Peyer's patch (tissue), 4 donors: ENCODE results near the gene MINAR2. TPM values are rescaled to one million over a fixed set of nuclear protein-coding genes. Genes with fewer than 3 reads are reported as not detected.

Experiments used
- DNase-seq, 3 donors: peaks; one replicate each; pipeline ENCODE4 v3.0.0-alpha.2; 2017 to 2019
- H3K27ac ChIP-seq, 4 donors: fragments of 200-600 bp; sonication (generic); one replicate each; pipeline ENCODE4 v1.5.1; 2016 to 2019
- H3K27me3 ChIP-seq, 2 donors: fragments of 200-600 bp; sonication (generic); one replicate each; pipeline ENCODE4 v1.5.1; 2019
- H3K36me3 ChIP-seq, 3 donors: fragments of 200-600 bp; sonication (generic); one replicate each; pipeline ENCODE4 v1.5.1; 2016 to 2019
- H3K4me1 ChIP-seq, 4 donors: fragments of 200-600 bp; sonication (generic); one replicate each; pipeline ENCODE4 v1.5.1; 2016 to 2019
- H3K4me3 ChIP-seq, 4 donors: fragments of 200-600 bp; sonication (generic); 1 replicate in 3 of 4; 2 replicates in 1 of 4; pipeline ENCODE4 v1.5.1; 2016 to 2019; ENCODE audit warnings: mild to moderate bottlenecking in 1 of 4
- H3K9me3 ChIP-seq, 4 donors: fragments of 200-600 bp; sonication (generic); one replicate each; pipeline ENCODE4 v1.5.1; 2016 to 2019; ENCODE audit warnings: mild to moderate bottlenecking in 1 of 4
- CTCF ChIP-seq, 6 experiments: fragments of 450-650 bp in 4 of 6; fragments of 200-600 bp in 2 of 6; sonication (generic) in 1 of 6; IDR thresholded peaks; one replicate each; pipeline ENCODE4 v1.5.1; 2017 to 2019; ENCODE audit warnings: antibody characterized with exemption in 6 of 6, mild to moderate bottlenecking in 3 of 6, moderate library complexity in 1 of 6
- POLR2A ChIP-seq, 2 donors: fragments of 450-650 bp; IDR thresholded peaks; one replicate each; pipeline ENCODE4 v1.5.1; 2017; ENCODE audit warnings: antibody characterized with exemption in 2 of 2, mild to moderate bottlenecking in 2 of 2, moderate library complexity in 2 of 2
- total RNA-seq, 4 donors: library from RNA; depleted of rRNA; stranded (reverse); fragments of >200 nt; gene quantifications; one replicate each; pipeline ENCODE4 v1.1.0, GENCODE V29; 2016

MINAR2 gene
- total RNA-seq, 4 donors from 2014 or later, result not detected

GRCh38 chr5:129718471-129719090 lies 29.3 kb upstream of the MINAR2 start:
- DNase-seq, result no peak

GRCh38 chr5:129724222-129724621 lies 23.7 kb upstream of the MINAR2 start:
- Histone ChIP-seq H3K4me3 (no peak overlapping the region), H3K36me3 (no peaks in the 10 kb centered on the region), H3K27me3 (no peaks in the 10 kb centered on the region), H3K27ac (no peak overlapping the region), H3K9me3 (no peaks in the 10 kb centered on the region), H3K4me1 (no peaks in the 10 kb centered on the region)
- no peak for TF ChIP-seq POLR2A (IDR thresholded peaks at IDR 0.05)
- TF ChIP-seq CTCF (IDR thresholded peaks at IDR 0.05), result no peak
- no peak for DNase-seq

More at GRCh38 chr5:129718471-129719090, 29.3 kb upstream of the MINAR2 start:
- no peaks in the 10 kb centered on the region for H3K36me3 ChIP-seq
- no peak overlapping the region for H3K27ac ChIP-seq
- H3K27me3 ChIP-seq, result no peaks in the 10 kb centered on the region
- H3K4me1 ChIP-seq, result no peaks in the 10 kb centered on the region
- H3K9me3 ChIP-seq, result no peaks in the 10 kb centered on the region
- TF ChIP-seq CTCF (IDR thresholded peaks at IDR 0.05) (no peak), POLR2A (IDR thresholded peaks at IDR 0.05) (no peak)
- H3K4me3 ChIP-seq, result no peak overlapping the region

- no peaks in the 10 kb centered on the region for H3K27me3 ChIP-seq
- TF ChIP-seq CTCF (IDR thresholded peaks at IDR 0.05) (no peak), POLR2A (IDR thresholded peaks at IDR 0.05) (no peak)
- H3K9me3 ChIP-seq, result no peaks in the 10 kb centered on the region
- no peak overlapping the region for H3K27ac ChIP-seq
- H3K4me1 ChIP-seq, result no peaks in the 10 kb centered on the region
- DNase-seq, result no peak
- no peaks in the 10 kb centered on the region for H3K36me3 ChIP-seq
- no peak overlapping the region for H3K4me3 ChIP-seq
Observed at GRCh38 chr5:129724647-129725046, 23.2 kb upstream of the MINAR2 start.

- TF ChIP-seq POLR2A (IDR thresholded peaks at IDR 0.05) (no peak), CTCF (IDR thresholded peaks at IDR 0.05) (no peak)
- Histone ChIP-seq H3K9me3 (no peaks in the 10 kb centered on the region), H3K27me3 (no peaks in the 10 kb centered on the region), H3K4me3 (no peak overlapping the region), H3K27ac (no peak overlapping the region), H3K36me3 (no peaks in the 10 kb centered on the region), H3K4me1 (no peaks in the 10 kb centered on the region)
- DNase-seq, result no peak
Observed at GRCh38 chr5:129739773-129740172, 8.1 kb upstream of the MINAR2 start.

- Histone ChIP-seq H3K4me1 (no peaks in the 10 kb centered on the region), H3K27me3 (no peaks in the 10 kb centered on the region), H3K36me3 (no peaks in the 10 kb centered on the region), H3K4me3 (no peak overlapping the region), H3K9me3 (no peaks in the 10 kb centered on the region), H3K27ac (no peak overlapping the region)
- DNase-seq, result no peak
- no peak for TF ChIP-seq POLR2A (IDR thresholded peaks at IDR 0.05)
- TF ChIP-seq CTCF (IDR thresholded peaks at IDR 0.05), result no peak
Observed at GRCh38 chr5:129743541-129744187, 4.2 kb upstream of the MINAR2 start.
